K562 (cell line): Measurements from ENCODE around the gene REX1BD. TPM values are rescaled to one million over a fixed set of nuclear protein-coding genes. Genes with fewer than 3 reads are reported as not detected.
A peak's percentile ranks its signal among the peaks of the same experiment; 100 is the strongest.

Experiments used
- ETV6 ChIP-seq, 3 experiments: fragments of 150-350 bp in 1 of 3; sonication (generic) in 1 of 3; formaldehyde crosslinking in 1 of 3; IDR thresholded peaks; 2 replicates each; pipeline versions ENCODE4 v1.6.1 to v1.8.0; 2014 to 2022; ENCODE audit warnings: borderline replicate concordance in 2 of 3, low read depth in 2 of 3, antibody characterized with exemption in 1 of 3, low read length in 1 of 3, mild to moderate bottlenecking in 1 of 3, missing genetic modification reagents in 1 of 3
- MBD2 ChIP-seq: sonication (generic); IDR thresholded peaks from 2 replicates; pipeline ENCODE4 v1.6.1; 2016; ENCODE audit warnings: low read depth, borderline replicate concordance
- NBN ChIP-seq: fragments of 450-650 bp; IDR thresholded peaks from 2 replicates; pipeline ENCODE4 v1.6.1; 2016; ENCODE audit warnings: low read depth, mild to moderate bottlenecking
- RB1 ChIP-seq: fragments of 450-650 bp; IDR thresholded peaks from 2 replicates; pipeline ENCODE4 v1.6.1; 2017; ENCODE audit warnings: low read depth, mild to moderate bottlenecking
- ZNF146 ChIP-seq: IDR thresholded peaks from one replicate; pipeline ENCODE4 v1.6.1; 2018; ENCODE audit warnings: missing compliant biosample characterization; ENCODE audit not compliant: unreplicated experiment
- polyA plus RNA-seq, 8 experiments: library from polyadenylated mRNA; depleted of rRNA in 4 of 8; stranded (reverse) in 5 of 8; unstranded in 3 of 8; fragments of >200 nt; fragmentation: Nextera tagmentation in 2 of 8; fragmentation: Illumina TruSeq in 1 of 8; extraction: Ambion mirVana in 2 of 8; extraction: Trizol in 1 of 8; gene quantifications; 2 replicates each; pipeline versions ENCODE4 v1.2.1 to v1.2.3, GENCODE V29; 2011 to 2014; ENCODE audit warnings: inconsistent platforms in 1 of 8, missing spikeins in 1 of 8
- total RNA-seq, 7 experiments: library from RNA; depleted of rRNA in 6 of 7; stranded (reverse); fragments of >200 nt in 6 of 7; fragmentation: Illumina TruSeq in 2 of 7; extraction: Trizol in 2 of 7; gene quantifications; 2 replicates each; pipeline versions ENCODE4 v1.2.1 to v1.2.3, GENCODE V29; 2011 to 2021; ENCODE audit warnings: low replicate concordance in 1 of 7
- TF ChIP-seq, protein P1 (sequence below): fragments of 450-650 bp; formaldehyde crosslinking; IDR thresholded peaks from 2 replicates; pipeline ENCODE4 v1.4.0; 2022; ENCODE audit warnings: missing genetic modification characterization
- TF ChIP-seq, protein P2 (sequence below): fragments of 450-650 bp; IDR thresholded peaks from 2 replicates; pipeline ENCODE4 v1.6.1; 2016; ENCODE audit warnings: borderline replicate concordance

REX1BD gene
- total and polyA plus RNA-seq, 9 of the 15 experiments (the other 6 are each of a cell fraction or from before 2014, with no cell fraction given), result 1.9 to 136 (median 13.8) TPM

DNA sequence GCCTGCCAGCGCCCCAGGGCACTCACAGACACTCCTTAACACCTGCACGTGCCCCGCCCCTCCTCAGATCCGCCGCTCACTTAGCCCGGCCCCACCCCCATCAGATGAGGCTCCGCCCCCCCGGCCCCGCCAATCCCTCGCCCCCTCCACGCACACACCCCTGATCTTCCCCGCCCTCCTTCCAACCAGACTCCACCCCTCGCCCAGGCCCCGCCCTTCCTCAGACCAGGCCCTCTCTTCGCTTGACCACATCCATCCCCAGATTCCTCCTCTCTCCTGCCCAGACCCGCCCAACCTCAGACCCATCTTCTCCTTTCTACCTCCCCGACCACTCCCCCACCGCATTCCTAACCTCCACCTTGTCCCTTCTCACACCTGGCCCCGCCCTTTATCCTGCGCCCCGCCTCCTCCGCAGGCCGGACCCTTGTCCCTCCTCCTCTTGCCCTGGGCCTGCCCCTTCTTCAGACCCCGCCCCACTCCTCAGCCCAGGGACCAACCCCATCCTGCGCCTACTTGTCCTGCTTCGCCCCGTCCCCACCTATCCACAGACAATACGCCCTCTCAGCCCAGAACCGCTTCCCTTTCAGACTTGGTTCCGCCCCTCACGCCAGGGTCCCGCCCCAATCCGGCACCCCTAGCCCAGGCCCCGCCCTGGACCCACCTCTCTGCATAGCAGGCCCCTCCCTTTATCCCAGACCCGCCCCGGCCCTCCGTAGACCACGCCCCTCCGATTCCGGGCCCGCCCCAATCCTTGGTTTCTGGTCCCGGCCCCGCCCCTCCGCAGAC lies 47.8 kb downstream of the REX1BD start (continued):
- TF ChIP-seq ETV6 (IDR thresholded peaks at IDR 0.05; ENCODE audit: borderline replicate concordance in 1 of 2, low read depth in 2 of 2, low read length in 1 of 2) (no peak), ETV6 (CRISPR knock-in tag; IDR thresholded peaks at IDR 0.05; ENCODE audit: borderline replicate concordance) (no peak), MBD2 (peak; percentile 73; the same call in 1 of the 2 replicates), RB1 (no peak), ZNF146 (no peak), NBN (peak; percentile 87; the same call in 1 of the 2 replicates)
- TF ChIP-seq, protein P1, sequence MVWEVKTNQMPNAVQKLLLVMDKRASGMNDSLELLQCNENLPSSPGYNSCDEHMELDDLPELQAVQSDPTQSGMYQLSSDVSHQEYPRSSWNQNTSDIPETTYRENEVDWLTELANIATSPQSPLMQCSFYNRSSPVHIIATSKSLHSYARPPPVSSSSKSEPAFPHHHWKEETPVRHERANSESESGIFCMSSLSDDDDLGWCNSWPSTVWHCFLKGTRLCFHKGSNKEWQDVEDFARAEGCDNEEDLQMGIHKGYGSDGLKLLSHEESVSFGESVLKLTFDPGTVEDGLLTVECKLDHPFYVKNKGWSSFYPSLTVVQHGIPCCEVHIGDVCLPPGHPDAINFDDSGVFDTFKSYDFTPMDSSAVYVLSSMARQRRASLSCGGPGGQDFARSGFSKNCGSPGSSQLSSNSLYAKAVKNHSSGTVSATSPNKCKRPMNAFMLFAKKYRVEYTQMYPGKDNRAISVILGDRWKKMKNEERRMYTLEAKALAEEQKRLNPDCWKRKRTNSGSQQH (CRISPR knock-in tag), result peak; percentile 95
- TF ChIP-seq, protein P2, sequence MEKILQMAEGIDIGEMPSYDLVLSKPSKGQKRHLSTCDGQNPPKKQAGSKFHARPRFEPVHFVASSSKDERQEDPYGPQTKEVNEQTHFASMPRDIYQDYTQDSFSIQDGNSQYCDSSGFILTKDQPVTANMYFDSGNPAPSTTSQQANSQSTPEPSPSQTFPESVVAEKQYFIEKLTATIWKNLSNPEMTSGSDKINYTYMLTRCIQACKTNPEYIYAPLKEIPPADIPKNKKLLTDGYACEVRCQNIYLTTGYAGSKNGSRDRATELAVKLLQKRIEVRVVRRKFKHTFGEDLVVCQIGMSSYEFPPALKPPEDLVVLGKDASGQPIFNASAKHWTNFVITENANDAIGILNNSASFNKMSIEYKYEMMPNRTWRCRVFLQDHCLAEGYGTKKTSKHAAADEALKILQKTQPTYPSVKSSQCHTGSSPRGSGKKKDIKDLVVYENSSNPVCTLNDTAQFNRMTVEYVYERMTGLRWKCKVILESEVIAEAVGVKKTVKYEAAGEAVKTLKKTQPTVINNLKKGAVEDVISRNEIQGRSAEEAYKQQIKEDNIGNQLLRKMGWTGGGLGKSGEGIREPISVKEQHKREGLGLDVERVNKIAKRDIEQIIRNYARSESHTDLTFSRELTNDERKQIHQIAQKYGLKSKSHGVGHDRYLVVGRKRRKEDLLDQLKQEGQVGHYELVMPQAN, result peak; percentile 77; the same call in 1 of the 2 replicates
